Adrenal gland (tissue), 12 donors: ENCODE data around the gene INO80. TPM values are rescaled to one million over a fixed set of nuclear protein-coding genes. Genes with fewer than 3 reads are reported as not detected.
"Not testable (repeated sequence)": the region's sequence is repeated elsewhere in the genome, so short reads cannot be mapped to it uniquely, and the experiment has no call there.

Experiments used
- DNase-seq, 7 donors: peaks; one replicate each; pipeline ENCODE4 v3.0.0-alpha.2; 2019 to 2020
- H3K27ac ChIP-seq, 5 donors: fragments of 200-600 bp; sonication (generic) in 4 of 5; 1 replicate in 3 of 5; 2 replicates in 2 of 5; pipeline versions ENCODE4 v1.5.1 to v1.8.0; 2016 to 2020; ENCODE audit warnings: mild to moderate bottlenecking in 1 of 5
- H3K27me3 ChIP-seq: fragments of 200-600 bp; 2 replicates; pipeline ENCODE4 v1.8.0; 2021
- H3K36me3 ChIP-seq, 2 donors: fragments of 200-600 bp; replicated peaks in 1 of 2; 1 replicate in 1 of 2; 2 replicates in 1 of 2; pipeline versions ENCODE4 v1.5.1 to v1.8.0; 2018 to 2022
- H3K4me1 ChIP-seq, 2 donors: fragments of 200-600 bp; replicated peaks in 1 of 2; 1 replicate in 1 of 2; 2 replicates in 1 of 2; pipeline versions ENCODE4 v1.5.1 to v1.8.0; 2018 to 2021
- H3K4me3 ChIP-seq, 4 donors: fragments of 200-600 bp; sonication (generic) in 3 of 4; one replicate each; pipeline ENCODE4 v1.5.1; 2016 to 2018
- H3K9me3 ChIP-seq, 3 donors: fragments of 200-600 bp; sonication (generic) in 1 of 3; replicated peaks in 1 of 3; 1 replicate in 2 of 3; 2 replicates in 1 of 3; pipeline versions ENCODE4 v1.5.1 to v1.8.0; 2016 to 2021
- CTCF ChIP-seq, 6 experiments: fragments of 450-650 bp in 4 of 6; fragments of 200-600 bp in 2 of 6; sonication (generic) in 1 of 6; IDR thresholded peaks; 1 replicate in 5 of 6; 2 replicates in 1 of 6; pipeline versions ENCODE4 v1.5.1 to v1.8.0; 2016 to 2021; ENCODE audit warnings: antibody characterized with exemption in 6 of 6, mild to moderate bottlenecking in 2 of 6, moderate library complexity in 1 of 6
- POLR2A ChIP-seq, 2 donors: fragments of 450-650 bp; IDR thresholded peaks; one replicate each; pipeline ENCODE4 v1.6.1; 2017; ENCODE audit warnings: antibody characterized with exemption in 2 of 2, mild to moderate bottlenecking in 2 of 2, moderate library complexity in 1 of 2
- WGBS, 4 donors: extraction: QIAGEN DNeasy Blood & Tissue Kit in 2 of 4; methylation state at CpG; one replicate each; pipeline versions ENCODE4 v1.1.5 to v1.1.7; 2013 to 2017; 5-methylcytosine and 5-hydroxymethylcytosine counted together
- intact Hi-C, 2 donors: fragments of 100-400 bp; cut with DNase I; formaldehyde crosslinking; loops; one replicate each; pipeline versions ENCODE4 v1.14.1 to v1.15.0; 2022 to 2023
- polyA plus RNA-seq, 3 donors: library from polyadenylated mRNA; stranded (reverse); fragments of 200-250 nt in 2 of 3; fragments of 350-450 nt in 1 of 3; fragmentation: Illumina TruSeq in 1 of 3; extraction: RNeasy Lipid Tissue Mini Kit (QIAGEN cat#74804) in 1 of 3; gene quantifications; one replicate each; pipeline ENCODE4 v1.2.3, GENCODE V29; 2013 to 2014
- total RNA-seq, 9 donors: library from RNA; depleted of rRNA in 4 of 9; stranded (reverse); fragments of >200 nt in 4 of 9; fragments of 120-200 nt in 1 of 9; fragmentation: NEBNext Ultra II Directional in 1 of 9; extraction: Animal tissue kit (Norgen Biotek cat#: 25700) in 1 of 9; gene quantifications; one replicate each; pipeline versions ENCODE4 v1.1.0 to v1.2.4, GENCODE V29; 2013 to 2023
- donor health status: healthy with polysubstance abuse.
- donor health status: Bipolar disorder and iron deficiency.
- donor health status: DM: yes; HTN: yes; CAD: no.
- donor health status: DM: no; HTN: no; CAD: no.
- donor health status: DM: no; HTN: no; CAD: no.
- donor health status: DM: yes; HTN: yes; CAD: no.

INO80 gene
- total and polyA plus RNA-seq, 12 donors = 5.4 to 25.0 (median 17.7) TPM

- WGBS, 4 donors = 80 to 91% (median 83%) methylated on average over 3 of the region's 3 CpGs
- Histone ChIP-seq H3K4me1 (no peaks in the 10 kb centered on the region), H3K27ac (no peak overlapping the region), H3K36me3 (peaks cover 0 to 84% of the 10 kb centered on the region in 2 donors), H3K9me3 (no peaks in the 10 kb centered on the region), H3K27me3 (no peaks in the 10 kb centered on the region), H3K4me3 (no peak overlapping the region)
- TF ChIP-seq POLR2A (IDR thresholded peaks at IDR 0.05) = no peak
- no peak for TF ChIP-seq CTCF (IDR thresholded peaks at IDR 0.05)
- DNase-seq = no peak
- intact Hi-C loops = no loop called here
Observed at GRCh38 chr15:41085029-41085428, 31.1 kb downstream of the INO80 start.

GRCh38 chr15:41080144-41080543 lies 35.9 kb downstream of the INO80 start:
- H3K4me3 ChIP-seq = no peak overlapping the region
- DNase-seq = no peak
- H3K27me3 ChIP-seq = no peaks in the 10 kb centered on the region
- H3K27ac ChIP-seq = no peak overlapping the region
- intact Hi-C loops = no loop called here
- TF ChIP-seq CTCF (IDR thresholded peaks at IDR 0.05) = no peak
- peaks cover 0 to 79% of the 10 kb centered on the region in 2 donors for H3K36me3 ChIP-seq
- H3K4me1 ChIP-seq = no peaks in the 10 kb centered on the region
- WGBS, 4 donors = 92 to 100% (median 99%) methylated on average over 1 of the region's 1 CpG
- no peaks in the 10 kb centered on the region for H3K9me3 ChIP-seq

GRCh38 chr15:41079717-41080116 lies 36.4 kb downstream of the INO80 start:
- Histone ChIP-seq H3K27me3 (no peaks in the 10 kb centered on the region), H3K9me3 (no peaks in the 10 kb centered on the region), H3K4me1 (no peaks in the 10 kb centered on the region), H3K27ac (no peak overlapping the region), H3K4me3 (no peak overlapping the region), H3K36me3 (peaks cover 0 to 75% of the 10 kb centered on the region in 2 donors)
- WGBS, 4 donors = 84 to 91% (median 90%) methylated on average over 8 of the region's 8 CpGs
- no peak for DNase-seq
- TF ChIP-seq CTCF (IDR thresholded peaks at IDR 0.05) (no peak), POLR2A (IDR thresholded peaks at IDR 0.05) (no peak)
- intact Hi-C loops = no loop called here

GRCh38 chr15:41078879-41079278 lies 37.2 kb downstream of the INO80 start:
- 94 to 97% (median 96%) methylated on average over 5 of the region's 5 CpGs for WGBS, 4 donors
- intact Hi-C loops, H3K4me1 ChIP-seq, H3K27ac ChIP-seq, H3K27me3 ChIP-seq, H3K4me3 ChIP-seq, H3K9me3 ChIP-seq, DNase-seq: not testable (repeated sequence)
- H3K36me3 ChIP-seq = peaks cover 0 to 74% of the 10 kb centered on the region in 2 donors

- Histone ChIP-seq H3K27ac (no peak overlapping the region), H3K36me3 (peaks cover 0 to 74% of the 10 kb centered on the region in 2 donors), H3K9me3 (no peaks in the 10 kb centered on the region), H3K4me1 (no peaks in the 10 kb centered on the region), H3K4me3 (no peak overlapping the region), H3K27me3 (no peaks in the 10 kb centered on the region)
- intact Hi-C loops = no loop called here
- TF ChIP-seq CTCF (IDR thresholded peaks at IDR 0.05) (no peak), POLR2A (IDR thresholded peaks at IDR 0.05) (no peak)
- no peak for DNase-seq
- WGBS, 4 donors = 86 to 92% (median 91%) methylated on average over 7 of the region's 7 CpGs
Observed at GRCh38 chr15:41078125-41078524, 38.0 kb downstream of the INO80 start.
